Measurements from ENCODE around the gene SLC44A1. TPM values are rescaled to one million over a fixed set of nuclear protein-coding genes. Genes with fewer than 3 reads are reported as not detected.
"Not testable (repeated sequence)": the region's sequence is repeated elsewhere in the genome, so short reads cannot be mapped to it uniquely, and the experiment has no call there.

SLC44A1 gene
- total RNA-seq, 1 donor from 2014 or later: 49.5 TPM

GRCh38 chr9:105243015-105243686, 1.3 kb upstream of the SLC44A1 start:
- ATAC-seq: no peak

- peak; percentile 65 for ATAC-seq
Measured at GRCh38 chr9:105244734-105245028, 230 bp downstream of the SLC44A1 start.

DNA sequence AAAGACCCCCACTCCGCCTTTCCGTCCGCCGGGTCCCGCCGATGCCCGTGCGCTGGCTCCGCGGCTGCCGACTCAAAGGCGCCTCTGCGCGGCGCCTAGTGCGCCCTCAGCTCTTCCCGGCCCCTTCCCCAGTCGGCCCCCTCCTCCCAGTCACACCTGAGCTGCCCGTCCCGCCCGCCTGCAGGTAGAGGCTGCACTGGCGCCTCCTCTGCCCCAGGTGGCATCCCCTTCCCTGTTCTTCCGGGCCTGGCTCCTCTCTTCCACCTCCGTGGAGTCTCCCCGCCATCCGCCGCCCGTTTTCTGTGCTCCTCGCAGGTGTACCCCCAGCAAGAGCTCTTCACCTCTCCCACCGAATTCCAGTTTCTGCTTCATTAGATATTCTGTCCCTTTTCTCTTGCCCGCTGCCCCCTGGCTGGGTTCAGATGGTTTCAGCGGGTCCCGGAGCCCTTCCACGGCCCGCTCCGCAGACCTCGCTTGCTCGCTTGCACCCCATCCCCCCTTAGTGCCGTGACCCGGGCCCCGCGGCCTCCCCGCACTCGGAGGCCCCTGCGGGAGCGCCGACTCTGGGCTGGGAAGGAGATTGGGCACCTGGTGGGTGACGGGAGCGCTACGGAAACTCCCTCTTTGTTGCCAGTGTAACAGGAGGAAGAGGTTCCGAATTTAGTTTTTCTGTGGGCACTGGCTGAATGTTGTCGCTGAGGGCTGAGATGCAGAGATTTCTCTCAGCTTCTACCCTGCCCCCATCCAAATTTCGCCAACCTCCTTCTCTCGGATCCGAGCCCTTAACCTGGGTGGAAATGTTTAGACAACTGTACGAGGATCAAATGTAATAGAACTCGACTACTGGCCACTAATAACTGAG, 809 bp downstream of the SLC44A1 start:
- peak; percentile 67 for ATAC-seq

DNA sequence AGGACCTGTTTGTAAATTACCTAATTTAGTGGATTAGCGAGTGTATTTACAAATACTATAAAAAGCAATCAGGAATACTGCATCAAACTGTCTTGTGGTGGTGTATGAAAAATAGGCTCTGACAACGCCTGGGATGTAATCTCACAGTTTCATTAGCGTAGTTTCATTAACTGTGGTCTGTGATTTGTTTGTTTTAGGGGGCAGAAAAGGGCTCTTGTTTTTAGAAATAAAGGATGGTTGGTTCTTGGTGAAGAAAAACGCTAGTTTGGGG, 1.4 kb downstream of the SLC44A1 start:
- no peak for ATAC-seq

DNA sequence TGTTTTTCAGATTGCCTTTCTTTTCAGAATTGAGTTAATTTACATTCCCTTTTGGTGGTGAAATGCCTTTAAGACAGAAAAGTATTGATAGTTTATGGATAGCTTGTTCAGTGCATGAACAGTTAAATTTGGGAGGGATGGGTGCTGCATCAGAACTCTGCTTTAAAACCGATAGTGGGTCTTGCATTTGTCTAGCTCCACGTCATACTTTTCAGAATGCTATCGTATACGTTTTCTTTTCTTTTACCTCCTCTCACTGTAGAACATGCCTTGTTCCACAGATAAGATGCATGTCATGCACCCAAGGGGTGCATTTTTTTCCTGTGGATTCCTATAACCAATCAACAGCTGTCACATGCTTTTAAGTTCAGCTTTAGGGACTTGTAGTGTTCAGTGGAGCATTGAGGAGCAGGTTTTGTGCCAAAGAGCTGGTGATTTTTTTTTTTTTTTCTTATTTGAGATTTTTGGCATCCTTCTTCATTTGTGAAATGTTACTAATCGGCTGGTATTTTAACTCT, 2.3 kb downstream of the SLC44A1 start:
- ATAC-seq: no peak

GRCh38 chr9:105248691-105249090, 4.2 kb downstream of the SLC44A1 start:
- ATAC-seq: no peak

DNA sequence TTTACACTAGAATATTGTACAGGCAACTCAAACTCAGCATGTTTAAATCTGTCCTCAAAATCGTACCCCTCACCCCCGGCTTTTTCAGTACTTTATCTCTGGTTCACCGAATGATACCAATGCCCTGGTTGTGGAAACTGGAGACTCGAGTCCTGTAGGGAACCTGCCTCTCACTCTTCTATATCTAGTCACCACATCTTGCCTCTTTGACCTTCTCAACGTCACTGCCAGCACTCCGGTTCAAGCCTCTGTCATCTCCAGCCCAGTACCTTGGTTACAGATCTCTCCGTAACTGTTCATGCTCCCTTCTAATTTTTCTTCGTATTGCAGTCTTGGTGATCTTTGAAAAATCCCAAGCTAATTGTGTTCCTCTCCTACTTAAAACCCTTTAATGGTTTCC, 6.7 kb downstream of the SLC44A1 start:
- ATAC-seq: no peak

GRCh38 chr9:105251733-105252404, 7.4 kb downstream of the SLC44A1 start:
- ATAC-seq: no peak

- ATAC-seq: no peak
Measured at GRCh38 chr9:105252405-105252756, 7.9 kb downstream of the SLC44A1 start.

- ATAC-seq: peak; percentile 96
Measured at GRCh38 chr9:105254226-105254625, 9.8 kb downstream of the SLC44A1 start.

- no peak for ATAC-seq
Measured at GRCh38 chr9:105255421-105255820, 11.0 kb downstream of the SLC44A1 start.

- ATAC-seq: not testable (repeated sequence)
Measured at GRCh38 chr9:105256569-105256968, 12.1 kb downstream of the SLC44A1 start.

DNA sequence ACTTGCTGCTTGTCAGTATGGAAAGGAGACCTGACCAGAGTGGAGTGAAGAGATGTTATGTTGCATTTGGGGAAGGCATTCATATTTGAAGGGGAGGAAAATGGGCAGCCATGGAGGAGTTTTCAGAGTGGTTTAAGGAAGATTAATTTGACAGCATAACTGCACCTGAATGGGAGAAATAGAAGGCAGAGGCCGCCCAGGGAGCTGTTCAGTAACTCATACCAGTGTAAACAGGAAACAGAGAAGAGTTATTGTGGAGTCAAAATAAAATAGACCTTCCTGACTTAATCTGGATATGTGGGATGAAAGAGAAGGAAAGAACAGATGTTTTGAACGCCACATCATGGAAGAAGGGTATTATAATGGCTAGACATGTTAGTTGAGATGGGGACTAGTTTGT, 13.4 kb downstream of the SLC44A1 start:
- no peak for ATAC-seq

DNA sequence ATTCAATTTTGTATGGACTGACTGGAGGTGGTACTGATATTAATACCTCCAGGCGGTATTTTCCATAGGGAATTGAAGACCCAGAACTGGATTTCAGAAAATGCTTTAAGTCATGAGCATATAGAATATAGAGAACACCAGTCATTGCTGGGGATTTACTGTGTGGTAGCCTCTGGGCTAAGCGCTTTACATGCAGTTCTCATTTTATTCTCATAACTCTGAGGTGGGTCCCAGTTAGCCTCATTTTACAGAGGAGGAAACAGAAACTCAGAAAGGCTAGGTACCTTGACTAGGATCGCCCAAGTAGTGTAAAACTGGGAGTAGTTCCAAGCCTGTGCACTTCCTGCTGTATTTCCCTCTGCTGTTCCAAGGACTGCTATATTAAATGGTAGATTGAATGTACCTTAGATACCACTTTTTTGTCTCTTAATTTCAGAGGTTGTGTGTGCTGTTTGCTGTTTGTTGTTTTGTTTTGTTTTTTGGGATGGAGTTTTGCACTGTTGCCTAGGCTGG, 13.8 kb downstream of the SLC44A1 start:
- ATAC-seq: no peak

DNA sequence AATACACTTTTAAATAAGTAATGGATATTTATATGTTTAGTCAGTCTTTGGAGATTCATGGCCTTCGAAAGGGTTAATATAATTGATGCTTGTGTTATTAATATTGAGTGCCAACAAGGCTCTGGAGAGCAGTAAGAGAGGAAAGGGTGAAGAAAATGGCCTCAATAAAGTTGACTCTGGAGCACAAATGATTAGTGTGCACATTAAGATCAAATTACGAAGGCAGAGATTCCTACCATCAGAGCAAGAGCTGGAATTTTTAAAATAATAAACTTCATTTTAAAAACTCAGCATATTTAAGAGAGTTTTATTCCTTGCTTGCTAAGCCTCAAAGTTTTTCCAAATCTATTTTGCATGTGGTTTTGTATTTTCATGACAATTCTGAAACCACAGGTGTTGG, 14.8 kb downstream of the SLC44A1 start:
- no peak for ATAC-seq

DNA sequence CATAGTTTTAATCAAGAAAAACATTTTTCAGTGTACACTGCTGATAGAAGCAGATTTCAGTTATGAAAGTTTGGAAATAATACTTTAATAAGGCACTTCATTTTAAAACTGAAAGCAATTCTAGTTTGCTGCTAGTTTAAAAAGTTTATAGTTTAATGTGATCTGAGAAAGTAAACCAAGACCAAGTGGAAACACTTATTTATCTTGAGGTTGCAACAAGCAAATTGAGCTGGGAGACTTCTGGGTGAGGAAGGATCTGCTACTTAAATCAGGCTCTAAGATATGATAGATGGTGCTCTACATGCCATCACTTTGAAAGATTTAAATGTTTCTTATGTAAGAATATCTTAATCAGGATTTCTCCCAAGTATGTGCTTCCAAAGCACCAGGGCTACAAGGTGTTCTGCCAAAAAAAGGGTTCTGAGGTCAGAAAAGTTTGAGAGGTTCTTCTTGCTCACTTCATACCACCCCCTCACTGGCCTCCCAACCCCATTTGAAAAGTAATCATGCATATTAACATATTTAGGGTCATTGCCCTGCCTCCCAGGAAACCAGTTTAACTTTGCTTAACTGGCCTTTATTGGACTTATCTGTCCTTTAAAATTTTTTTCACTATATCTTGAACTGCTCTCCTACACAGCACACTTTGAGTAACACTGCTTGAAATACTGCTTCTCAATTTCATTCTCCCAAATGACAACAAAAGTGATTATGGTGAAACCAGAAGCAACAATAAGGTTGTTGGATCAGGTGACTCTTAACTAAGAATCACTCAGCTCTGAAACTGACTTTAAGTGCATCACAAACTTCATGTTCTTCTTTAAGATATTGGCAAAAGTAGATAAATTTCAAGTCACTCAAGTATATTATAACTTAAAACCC, 15.5 kb downstream of the SLC44A1 start:
- ATAC-seq: no peak

- no peak for ATAC-seq
Measured at GRCh38 chr9:105262497-105262896, 18.0 kb downstream of the SLC44A1 start.

DNA sequence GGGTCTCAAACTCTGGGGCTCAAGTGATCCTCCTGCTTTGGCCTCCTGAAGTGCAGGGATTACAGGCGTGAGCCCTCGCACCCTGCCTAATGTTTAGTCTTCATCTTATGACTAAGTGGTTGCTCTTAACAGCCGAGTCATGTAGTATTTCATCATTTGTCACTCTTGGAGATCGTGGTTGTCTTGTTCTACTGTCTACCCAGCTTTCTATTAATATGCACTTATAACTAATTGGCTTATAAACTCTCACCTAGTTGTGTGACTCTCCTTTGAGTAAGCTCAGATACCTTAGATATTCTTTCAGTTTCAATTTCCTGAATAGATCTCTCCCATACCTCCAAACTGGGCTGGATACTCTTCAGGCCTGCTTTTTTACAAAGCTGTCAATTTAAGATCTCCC, 19.9 kb downstream of the SLC44A1 start:
- peak; percentile 95 for ATAC-seq

DNA sequence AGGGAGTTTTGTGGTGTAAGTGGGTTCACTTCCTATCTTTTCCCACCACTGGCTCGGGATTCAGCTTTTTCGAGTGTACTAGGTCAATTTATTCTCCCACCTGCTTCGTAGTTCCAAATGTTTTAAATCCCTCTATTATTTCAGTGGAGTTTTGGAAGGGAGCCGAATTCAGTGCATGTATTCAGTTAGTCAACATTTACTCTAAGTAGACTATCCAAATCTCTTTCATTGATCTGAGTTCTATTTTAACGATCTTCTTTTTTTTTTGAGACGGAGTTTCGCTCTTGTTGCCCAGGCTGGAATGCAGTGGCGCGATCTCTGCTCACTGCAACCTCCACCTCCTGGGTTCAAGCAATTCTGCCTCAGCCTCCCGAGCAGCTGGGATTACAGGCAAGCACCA, 23.8 kb downstream of the SLC44A1 start:
- not testable (repeated sequence) for ATAC-seq

GRCh38 chr9:105269593-105269992, 25.1 kb downstream of the SLC44A1 start:
- no peak for ATAC-seq

DNA sequence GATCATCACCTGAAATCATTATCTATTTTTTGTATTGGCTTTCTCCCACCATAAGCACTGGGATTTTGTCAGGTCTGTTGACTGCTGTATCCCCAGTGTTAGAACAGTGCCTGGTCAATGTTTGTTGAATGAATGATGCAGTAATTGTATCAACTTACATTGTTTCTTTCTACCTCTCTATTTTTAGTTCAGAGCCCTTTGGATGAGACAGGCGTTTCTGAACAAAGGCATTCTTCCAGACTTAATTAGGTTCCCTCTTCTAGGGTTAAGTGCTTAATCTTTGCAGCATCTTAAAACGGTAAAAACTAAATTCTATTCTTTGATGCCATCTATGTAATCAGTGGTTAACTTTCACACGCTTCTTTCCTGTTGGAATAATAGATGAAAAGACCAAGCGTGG, 26.3 kb downstream of the SLC44A1 start:
- ATAC-seq: no peak

- ATAC-seq: no peak
Measured at GRCh38 chr9:105273731-105274130, 29.3 kb downstream of the SLC44A1 start.

GRCh38 chr9:105275111-105275510, 30.7 kb downstream of the SLC44A1 start:
- ATAC-seq: no peak

Data from esophagus mucosa (tissue), 1 donor.